Measurements from ENCODE around the gene LPAR2.

The LPAR2 gene

DNA sequence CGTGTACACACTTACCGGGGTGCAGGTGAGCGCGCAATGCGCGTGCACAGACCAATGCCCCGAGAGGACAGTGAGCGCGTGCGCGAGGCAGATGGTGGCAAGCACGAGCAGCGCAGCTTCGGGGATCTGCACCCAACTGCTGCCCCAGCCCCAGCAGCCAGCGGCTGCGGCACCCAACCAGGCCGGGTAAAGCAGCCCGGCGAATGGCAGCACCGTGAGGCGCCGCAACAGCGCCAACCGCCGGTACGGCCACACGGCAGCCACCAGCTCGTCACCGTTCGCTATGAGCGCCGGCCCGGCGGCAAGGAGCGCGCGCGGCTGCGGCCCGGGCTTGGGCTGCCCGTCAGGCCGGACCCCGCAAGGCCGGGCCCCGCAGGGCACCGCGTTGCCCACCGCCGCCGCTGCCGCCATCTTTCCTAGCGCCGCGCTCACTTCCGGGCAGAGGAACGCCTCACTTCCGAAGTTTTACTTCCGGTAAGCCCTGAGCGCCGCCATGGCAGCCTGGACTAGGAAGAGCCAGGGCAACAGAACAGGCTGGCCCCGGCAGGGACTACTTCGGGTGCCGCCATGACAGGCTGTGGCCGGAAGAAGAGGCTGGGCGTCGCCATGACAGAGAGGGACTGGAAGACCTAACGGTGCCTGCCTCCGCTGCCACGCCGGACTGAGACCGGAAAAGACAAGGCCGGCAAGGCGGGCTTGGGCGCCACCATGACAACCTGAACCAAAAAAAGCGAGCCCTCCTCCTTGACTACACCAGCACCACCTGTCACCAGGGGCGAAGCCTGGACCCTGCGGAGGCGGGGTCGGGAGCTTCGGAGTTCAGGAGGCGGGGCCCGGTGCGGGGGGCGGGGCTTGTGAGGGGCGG lies 35.5 kb upstream of the LPAR2 start, which contains the start of gene ATP13A1:
Gene ATP13A1 (minus strand): TSS at position 421 of the 865 bp plus-strand sequence. CDS start 10 bp downstream, at position 411.
- peak; percentile 87 for DNase-seq (ENCODE audit: extremely low spot score)
- CTCF ChIA-PET = no interaction called here
- POLR2A ChIA-PET = interaction anchor here (1.1 to 1.3 kb wide), 2 partner anchors 11 to 46 kb away, joined by 3 to 5 read pairs; no protein-coding TSS in a partner anchor
- TF ChIP-seq ZNF384 (IDR thresholded peaks at IDR 0.05) (no peak), LEF1 (IDR thresholded peaks at IDR 0.05; ENCODE audit: borderline replicate concordance) (peak; percentile 77; the same call in 1 of the 2 replicates), BHLHE40 (IDR thresholded peaks at IDR 0.05; ENCODE audit: borderline replicate concordance) (no peak), NFRKB (IDR thresholded peaks at IDR 0.05) (0 out of 2 replicates have a peak, but pooled peaks have one; percentile 65), ELF4 (IDR thresholded peaks at IDR 0.05) (peak; percentile 82), L3MBTL2 (conservative IDR thresholded peaks at IDR 0.05) (peak; percentile 45), CTBP1 (IDR thresholded peaks at IDR 0.05; ENCODE audit: borderline replicate concordance) (no peak), ARNT (IDR thresholded peaks at IDR 0.05) (peak; percentile 40; the same call in 1 of the 2 replicates), SUZ12 (IDR thresholded peaks at IDR 0.05) (no peak)
- TF ChIP-seq, protein P1, sequence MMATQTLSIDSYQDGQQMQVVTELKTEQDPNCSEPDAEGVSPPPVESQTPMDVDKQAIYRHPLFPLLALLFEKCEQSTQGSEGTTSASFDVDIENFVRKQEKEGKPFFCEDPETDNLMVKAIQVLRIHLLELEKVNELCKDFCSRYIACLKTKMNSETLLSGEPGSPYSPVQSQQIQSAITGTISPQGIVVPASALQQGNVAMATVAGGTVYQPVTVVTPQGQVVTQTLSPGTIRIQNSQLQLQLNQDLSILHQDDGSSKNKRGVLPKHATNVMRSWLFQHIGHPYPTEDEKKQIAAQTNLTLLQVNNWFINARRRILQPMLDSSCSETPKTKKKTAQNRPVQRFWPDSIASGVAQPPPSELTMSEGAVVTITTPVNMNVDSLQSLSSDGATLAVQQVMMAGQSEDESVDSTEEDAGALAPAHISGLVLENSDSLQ (IDR thresholded peaks at IDR 0.05) = peak; percentile 57

DNA sequence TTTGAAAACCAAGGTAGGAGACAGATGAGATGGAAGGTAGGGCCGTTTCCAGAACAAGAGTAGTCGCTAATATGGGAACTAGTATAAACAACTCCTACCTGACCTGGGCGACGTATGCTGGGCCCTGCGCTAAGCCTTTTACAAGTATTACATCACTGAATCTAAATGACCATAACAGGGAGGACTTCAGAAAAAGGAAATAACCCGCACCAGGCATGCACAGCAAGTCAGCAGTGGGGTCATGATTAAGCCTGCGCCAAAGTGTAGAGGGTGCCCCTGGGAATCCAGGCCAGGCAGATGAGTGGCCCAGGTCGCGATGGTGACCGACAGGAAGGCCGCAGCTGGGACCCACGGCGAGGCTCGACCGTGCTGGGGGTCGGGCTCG lies 34.8 kb upstream of the LPAR2 start:
- POLR2A ChIA-PET = interaction anchor here (1.1 to 1.7 kb wide), 3 partner anchors 10 to 46 kb away, joined by 3 to 7 read pairs (median 5); no protein-coding TSS in a partner anchor

DNA sequence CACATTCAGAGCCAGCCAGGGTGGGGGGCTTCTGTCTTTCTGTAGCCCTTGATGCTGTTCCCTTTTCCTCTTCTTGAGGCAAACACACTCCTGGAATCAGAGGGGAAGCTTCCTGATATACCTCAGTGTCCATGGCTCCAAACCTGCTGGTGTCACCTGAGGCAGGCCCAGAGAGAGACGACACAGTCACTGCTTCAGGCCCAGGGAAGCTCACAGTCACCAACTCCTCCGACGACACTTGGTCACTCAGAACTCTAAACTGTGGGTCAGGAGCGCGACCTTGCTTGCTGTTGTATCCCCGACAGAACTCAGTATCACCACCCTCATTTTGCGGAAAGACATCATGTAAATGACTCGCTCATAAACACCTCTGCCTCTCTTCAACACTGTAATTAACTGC lies 34.3 kb upstream of the LPAR2 start:
- no peak for DNase-seq (ENCODE audit: extremely low spot score)
- CTCF ChIA-PET = no interaction called here
- no peak for TF ChIP-seq FOXK2 (IDR thresholded peaks at IDR 0.05)
- no peak for TF ChIP-seq NFRKB (IDR thresholded peaks at IDR 0.05)
- no peak for TF ChIP-seq TARDBP (IDR thresholded peaks at IDR 0.05)
- TF ChIP-seq ARNT (IDR thresholded peaks at IDR 0.05) = no peak
- TF ChIP-seq ZNF384 (IDR thresholded peaks at IDR 0.05) = no peak
- no peak for TF ChIP-seq SUZ12 (IDR thresholded peaks at IDR 0.05)
- TF ChIP-seq ELF4 (IDR thresholded peaks at IDR 0.05) = no peak
- no peak for TF ChIP-seq CTBP1 (IDR thresholded peaks at IDR 0.05; ENCODE audit: borderline replicate concordance)
- TF ChIP-seq SP1 (IDR thresholded peaks at IDR 0.05) = no peak
- TF ChIP-seq, protein P1 (IDR thresholded peaks at IDR 0.05) = no peak
- no peak for TF ChIP-seq FOXM1 (IDR thresholded peaks at IDR 0.05; ENCODE audit: borderline replicate concordance)
- no peak for TF ChIP-seq HDGF (IDR thresholded peaks at IDR 0.05; ENCODE audit: borderline replicate concordance)
- no peak for TF ChIP-seq BHLHE40 (IDR thresholded peaks at IDR 0.05; ENCODE audit: borderline replicate concordance)
- TF ChIP-seq FOXA1 (IDR thresholded peaks at IDR 0.05) = no peak
- no peak for TF ChIP-seq L3MBTL2 (conservative IDR thresholded peaks at IDR 0.05)
- no peak for TF ChIP-seq LEF1 (IDR thresholded peaks at IDR 0.05; ENCODE audit: borderline replicate concordance)
- POLR2A ChIA-PET = interaction anchor here (1.1 to 1.7 kb wide), 3 partner anchors 9 to 45 kb away, joined by 3 to 7 read pairs (median 5); no protein-coding TSS in a partner anchor

More for the DNA sequence above, 34.8 kb upstream of the LPAR2 start:
- TF ChIP-seq ZNF384 (IDR thresholded peaks at IDR 0.05) (no peak), NFRKB (IDR thresholded peaks at IDR 0.05) (no peak), HDGF (IDR thresholded peaks at IDR 0.05; ENCODE audit: borderline replicate concordance) (no peak), SUZ12 (IDR thresholded peaks at IDR 0.05) (no peak), CTBP1 (IDR thresholded peaks at IDR 0.05; ENCODE audit: borderline replicate concordance) (no peak), FOXK2 (IDR thresholded peaks at IDR 0.05) (no peak), SP1 (IDR thresholded peaks at IDR 0.05) (no peak), TARDBP (IDR thresholded peaks at IDR 0.05) (no peak), BHLHE40 (IDR thresholded peaks at IDR 0.05; ENCODE audit: borderline replicate concordance) (no peak), FOXM1 (IDR thresholded peaks at IDR 0.05; ENCODE audit: borderline replicate concordance) (no peak), ELF4 (IDR thresholded peaks at IDR 0.05) (no peak), FOXA1 (IDR thresholded peaks at IDR 0.05) (no peak), ARNT (IDR thresholded peaks at IDR 0.05) (no peak), L3MBTL2 (conservative IDR thresholded peaks at IDR 0.05) (no peak)
- TF ChIP-seq, protein P1 (IDR thresholded peaks at IDR 0.05) = no peak
- peak; percentile 18 for DNase-seq (ENCODE audit: extremely low spot score)
- CTCF ChIA-PET = no interaction called here

DNA sequence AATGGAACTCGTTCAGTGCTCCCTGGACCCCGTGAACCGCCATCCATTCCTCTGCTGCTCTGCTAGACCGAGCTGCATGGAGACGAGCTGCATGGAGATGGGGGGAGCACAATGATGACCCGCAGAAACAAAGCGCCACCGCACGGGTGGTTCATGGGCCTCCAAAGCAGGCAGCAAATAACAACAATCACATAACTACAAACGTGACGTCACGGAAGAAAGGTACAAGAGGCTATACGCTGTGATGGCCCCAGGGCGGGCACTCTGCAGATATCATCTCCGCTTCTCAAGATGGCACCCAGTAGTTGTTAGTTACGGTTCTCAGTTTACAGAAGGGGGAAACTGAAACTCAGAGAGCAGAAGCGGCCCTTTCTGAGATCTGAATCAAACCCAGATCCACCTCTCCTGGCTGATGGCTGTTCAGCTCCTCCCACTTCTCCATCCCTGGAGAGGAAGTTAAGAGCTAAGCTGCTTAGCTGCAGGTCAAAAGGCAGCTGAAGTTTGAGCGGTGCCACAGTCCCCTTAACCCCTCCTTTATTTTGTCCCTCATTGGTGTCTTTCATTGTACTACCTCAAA lies 33.7 kb upstream of the LPAR2 start:
- CTCF ChIA-PET = no interaction called here
- TF ChIP-seq FOXK2 (IDR thresholded peaks at IDR 0.05) (no peak), FOXM1 (IDR thresholded peaks at IDR 0.05; ENCODE audit: borderline replicate concordance) (no peak), CTBP1 (IDR thresholded peaks at IDR 0.05; ENCODE audit: borderline replicate concordance) (no peak), HDGF (IDR thresholded peaks at IDR 0.05; ENCODE audit: borderline replicate concordance) (no peak), FOXA1 (IDR thresholded peaks at IDR 0.05) (no peak), ZNF384 (IDR thresholded peaks at IDR 0.05) (no peak), NFRKB (IDR thresholded peaks at IDR 0.05) (no peak), TARDBP (IDR thresholded peaks at IDR 0.05) (no peak), LEF1 (IDR thresholded peaks at IDR 0.05; ENCODE audit: borderline replicate concordance) (no peak), SUZ12 (IDR thresholded peaks at IDR 0.05) (no peak), BHLHE40 (IDR thresholded peaks at IDR 0.05; ENCODE audit: borderline replicate concordance) (no peak), ELF4 (IDR thresholded peaks at IDR 0.05) (no peak), SP1 (IDR thresholded peaks at IDR 0.05) (no peak), ARNT (IDR thresholded peaks at IDR 0.05) (no peak), L3MBTL2 (conservative IDR thresholded peaks at IDR 0.05) (no peak)
- TF ChIP-seq, protein P1 (IDR thresholded peaks at IDR 0.05) = no peak
- DNase-seq (ENCODE audit: extremely low spot score) = peak; percentile 5
- POLR2A ChIA-PET = interaction anchor here (1.3 to 1.7 kb wide), 2 partner anchors 10 to 44 kb away, joined by 3 to 7 read pairs; no protein-coding TSS in a partner anchor

All from HEK293T (cell line).